ENCODE measurements around the gene RAPGEF5.

Gene RAPGEF5

DNA sequence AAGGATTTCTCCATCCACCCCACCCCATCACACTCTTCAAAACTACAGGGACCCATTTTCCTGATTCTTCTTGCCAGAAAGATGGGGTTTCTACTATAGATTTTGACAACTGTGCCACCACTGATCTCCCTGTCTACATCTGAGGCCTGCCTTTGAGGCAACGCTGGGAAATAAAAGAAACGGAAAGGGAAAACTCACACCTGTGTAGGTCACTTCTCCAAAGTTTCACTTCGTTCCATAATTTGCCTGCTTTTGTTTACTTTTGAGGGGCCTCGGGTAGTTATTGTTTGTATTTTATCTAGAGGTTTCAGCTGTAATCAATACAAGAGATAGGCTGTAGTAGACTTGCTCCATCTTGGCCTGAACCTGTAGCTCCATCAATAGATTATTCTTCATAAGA lies 56.1 kb downstream of the RAPGEF5 start:
- DNase-seq = no peak

GRCh38 chr7:22296916-22297315 lies 60.0 kb downstream of the RAPGEF5 start:
- no peak for DNase-seq

- no peak for DNase-seq
Measured at GRCh38 chr7:22296265-22296566, 60.7 kb downstream of the RAPGEF5 start.

GRCh38 chr7:22295402-22296264 lies 61.3 kb downstream of the RAPGEF5 start:
- DNase-seq = no peak

DNA sequence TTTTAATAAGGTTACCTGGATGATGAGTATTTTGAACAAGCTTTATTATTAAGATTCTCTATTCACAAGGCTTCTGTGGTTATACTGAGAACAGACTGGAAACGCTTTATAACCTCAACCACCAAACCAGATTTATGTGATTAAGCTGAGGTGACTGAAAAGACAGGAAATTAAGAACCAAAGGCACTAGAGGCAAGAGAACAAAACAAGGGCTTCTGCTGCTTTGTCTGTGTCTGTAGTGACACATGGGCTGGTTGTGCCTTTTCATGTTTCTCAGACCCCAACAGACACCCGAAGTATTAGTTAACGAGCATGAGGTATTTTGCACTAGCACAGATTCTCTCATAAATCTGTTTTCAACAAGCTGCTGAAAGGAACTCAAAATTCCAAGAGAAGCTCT lies 64.4 kb downstream of the RAPGEF5 start:
- DNase-seq = no peak

DNA sequence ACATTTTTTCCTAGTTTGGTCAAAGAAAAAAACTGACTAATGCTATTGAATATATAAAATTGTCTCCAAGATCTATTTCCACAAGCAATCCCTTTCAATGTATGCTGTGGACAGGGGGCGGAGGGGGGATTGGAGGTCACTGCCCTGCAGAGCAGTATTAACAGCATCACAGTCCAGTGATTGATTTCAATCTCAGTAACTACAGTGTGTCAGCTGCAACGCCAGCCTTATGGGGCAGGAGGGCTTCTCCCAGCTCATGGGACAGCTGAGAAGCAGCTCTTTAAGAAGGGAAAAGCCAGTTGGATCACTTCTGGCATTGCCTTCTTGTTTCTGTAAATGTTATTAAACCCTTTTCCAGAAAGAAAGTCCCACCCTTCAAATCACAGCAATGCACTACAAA lies 65.0 kb downstream of the RAPGEF5 start:
- DNase-seq = no peak

GRCh38 chr7:22288202-22288601 lies 68.8 kb downstream of the RAPGEF5 start:
- DNase-seq = no peak

DNA sequence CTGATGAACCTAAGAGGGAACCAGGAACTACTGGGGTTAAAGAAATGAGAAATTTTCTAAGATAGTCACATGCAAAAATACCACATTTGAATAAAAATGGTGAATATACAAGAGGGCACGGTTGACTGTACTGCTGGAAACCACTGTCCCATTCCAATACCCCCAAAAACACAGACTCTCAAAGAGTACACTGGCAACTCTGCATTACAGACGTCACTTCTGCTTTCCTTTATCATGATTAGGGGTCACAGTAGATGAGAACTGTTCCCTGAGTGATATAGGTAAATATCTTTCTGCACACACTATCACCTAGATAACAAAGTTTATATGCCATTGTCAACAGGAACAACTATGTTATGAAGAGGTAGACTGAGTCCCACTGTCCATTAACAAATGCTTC lies 69.5 kb downstream of the RAPGEF5 start:
- no peak for DNase-seq

- no peak for DNase-seq
Measured at GRCh38 chr7:22286436-22286835, 70.5 kb downstream of the RAPGEF5 start.

DNA sequence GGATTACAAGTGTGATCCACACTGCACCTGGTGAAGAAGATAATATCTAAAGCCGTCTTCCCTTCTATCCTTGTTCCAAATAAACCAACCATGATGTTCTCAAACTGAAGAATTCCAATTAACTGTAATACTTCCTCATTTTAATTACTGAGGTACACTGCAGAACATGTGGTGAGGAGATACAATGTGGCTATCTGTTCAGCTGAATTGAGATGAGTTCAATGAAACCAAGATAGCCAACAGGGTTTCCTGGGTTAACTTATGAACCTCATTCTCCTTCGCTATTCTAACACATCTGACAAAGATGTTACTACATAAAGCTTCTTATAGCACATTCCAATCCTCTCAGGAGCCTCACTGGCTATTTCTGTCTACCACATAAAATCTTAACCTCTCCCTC lies 75.5 kb downstream of the RAPGEF5 start:
- no peak for DNase-seq

- no peak for DNase-seq
Measured at GRCh38 chr7:22280031-22280430, 76.9 kb downstream of the RAPGEF5 start.

GRCh38 chr7:22278660-22279059 lies 78.3 kb downstream of the RAPGEF5 start:
- peak; percentile 90 for DNase-seq

DNA sequence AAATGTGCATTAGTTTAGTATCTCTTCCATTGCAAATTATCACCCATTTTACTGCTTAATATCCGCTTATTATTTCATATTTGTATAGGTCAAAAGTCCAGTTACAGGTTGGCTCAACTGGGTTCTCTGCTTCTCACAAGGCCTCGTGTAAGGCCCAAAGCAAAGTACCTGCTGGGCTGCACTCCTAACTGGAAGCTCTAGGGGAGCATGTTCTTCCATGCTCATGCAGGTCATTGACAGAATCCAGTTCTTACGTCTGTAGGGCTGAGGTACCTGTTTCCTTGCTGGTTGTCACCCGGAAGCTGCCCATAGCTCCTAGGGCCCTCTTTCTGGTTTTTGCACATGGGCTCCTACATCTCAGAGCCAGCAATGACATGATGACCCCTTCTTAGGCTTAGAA lies 79.6 kb downstream of the RAPGEF5 start:
- DNase-seq = no peak

- no peak for DNase-seq
Measured at GRCh38 chr7:22275661-22276060, 81.3 kb downstream of the RAPGEF5 start.

- no peak for DNase-seq
Measured at GRCh38 chr7:22271311-22271710, 85.6 kb downstream of the RAPGEF5 start.

- no peak for DNase-seq
Measured at GRCh38 chr7:22270371-22270770, 86.6 kb downstream of the RAPGEF5 start.

GRCh38 chr7:22269963-22270362 lies 87.0 kb downstream of the RAPGEF5 start:
- peak; percentile 49 for DNase-seq

DNA sequence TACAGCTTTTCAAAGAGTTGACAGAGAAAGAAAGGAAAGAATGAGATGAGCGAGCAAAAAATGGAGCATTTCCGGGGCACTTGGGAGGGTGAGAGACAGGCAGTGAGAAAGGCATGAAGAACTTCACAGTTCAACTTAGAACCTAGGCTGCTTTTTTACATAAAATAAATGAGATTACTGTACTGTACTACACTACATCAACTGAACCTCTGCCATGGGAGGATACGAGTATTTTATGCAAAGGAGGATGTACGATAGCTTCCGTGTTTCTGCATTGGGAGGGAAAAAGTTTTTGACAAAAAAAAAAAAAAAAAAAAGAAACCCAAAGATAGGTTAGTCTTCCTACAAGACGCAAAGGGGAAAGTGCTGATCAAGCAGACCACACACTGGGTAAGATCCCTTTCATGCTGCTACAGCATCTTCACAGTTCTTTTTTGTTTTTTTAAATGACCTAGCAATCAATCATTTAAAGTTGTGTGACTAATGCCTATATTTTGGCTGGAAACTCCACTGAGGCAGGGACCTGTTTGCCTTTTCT lies 88.0 kb downstream of the RAPGEF5 start:
- DNase-seq = no peak

DNA sequence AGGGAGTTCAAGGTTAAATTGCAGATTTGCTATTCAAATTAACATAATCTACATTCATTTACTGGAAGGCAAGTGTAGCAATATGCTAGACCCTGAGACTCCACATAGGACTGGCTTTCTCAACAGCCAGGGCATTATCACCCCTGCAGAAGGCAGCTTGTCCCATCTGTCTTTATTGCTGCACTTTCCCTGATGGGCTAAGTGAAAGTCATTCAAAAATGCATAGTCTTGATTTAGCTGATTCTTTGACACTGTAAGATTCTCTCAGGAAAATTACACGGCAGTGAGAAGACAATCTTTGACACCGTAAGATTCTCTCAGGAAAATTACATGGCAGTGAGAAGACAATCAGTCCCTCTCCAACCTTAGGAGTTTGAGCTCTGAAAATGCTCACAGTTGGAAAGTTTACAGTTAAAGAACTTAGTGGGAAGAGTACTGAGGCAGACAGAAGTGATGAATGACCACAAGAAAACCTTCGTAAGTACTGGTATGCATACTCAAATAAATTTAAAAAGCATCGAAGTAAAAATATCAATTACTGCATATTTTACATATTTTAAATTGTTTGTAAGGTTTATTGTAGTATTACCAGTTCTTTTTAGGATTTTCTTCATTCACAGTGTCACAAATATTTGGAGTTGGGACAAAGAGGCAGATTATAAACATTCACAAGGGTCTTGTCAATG lies 88.9 kb downstream of the RAPGEF5 start:
- DNase-seq = no peak

- no peak for DNase-seq
Measured at GRCh38 chr7:22262538-22262937, 94.4 kb downstream of the RAPGEF5 start.

DNA sequence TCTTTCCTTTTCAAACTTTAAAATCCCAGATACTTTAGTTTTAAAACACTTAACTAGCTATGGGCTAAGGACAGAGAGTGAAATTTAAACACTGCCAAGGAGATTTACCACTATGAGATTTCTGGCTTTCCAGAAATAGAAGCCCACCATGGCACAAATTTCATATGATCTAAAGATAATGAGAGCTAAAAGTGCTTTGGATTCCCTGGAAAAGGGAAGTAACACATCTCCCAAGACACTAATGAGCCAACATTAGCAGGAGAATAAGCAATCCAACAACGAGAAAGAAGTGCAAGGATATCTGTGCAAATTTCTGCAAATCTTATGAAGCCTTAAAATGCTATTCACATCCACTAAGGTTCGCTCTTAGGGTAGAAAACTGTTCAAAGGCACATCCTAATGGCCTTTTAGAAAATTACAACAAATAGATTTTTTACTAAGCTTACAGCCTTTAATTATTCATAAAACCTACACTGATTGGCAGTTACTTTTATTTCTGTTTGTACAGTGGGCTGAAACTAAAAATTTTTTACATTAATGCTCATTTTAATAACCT lies 100.3 kb downstream of the RAPGEF5 start:
- DNase-seq = no peak

- no peak for DNase-seq
Measured at GRCh38 chr7:22255834-22256233, 101.1 kb downstream of the RAPGEF5 start.

DNA sequence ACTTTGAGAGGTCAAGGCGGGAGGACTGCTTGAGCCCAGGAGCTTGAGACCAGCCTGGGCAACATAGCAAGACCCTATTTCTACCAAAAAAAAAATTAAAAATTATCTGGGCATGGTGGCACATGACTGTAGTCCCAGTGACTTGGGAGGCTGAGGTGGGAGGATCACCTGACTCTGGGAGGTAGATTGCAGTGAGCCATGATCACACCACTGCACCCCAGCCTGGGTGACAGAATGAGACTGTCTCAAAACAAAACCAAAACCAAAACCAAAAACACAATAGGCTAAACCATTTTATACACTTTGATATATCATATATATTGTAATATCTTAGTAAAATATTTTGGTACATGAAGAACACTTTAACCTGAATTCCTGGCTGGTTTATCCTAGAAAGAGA lies 101.6 kb downstream of the RAPGEF5 start:
- DNase-seq = no peak

DNA sequence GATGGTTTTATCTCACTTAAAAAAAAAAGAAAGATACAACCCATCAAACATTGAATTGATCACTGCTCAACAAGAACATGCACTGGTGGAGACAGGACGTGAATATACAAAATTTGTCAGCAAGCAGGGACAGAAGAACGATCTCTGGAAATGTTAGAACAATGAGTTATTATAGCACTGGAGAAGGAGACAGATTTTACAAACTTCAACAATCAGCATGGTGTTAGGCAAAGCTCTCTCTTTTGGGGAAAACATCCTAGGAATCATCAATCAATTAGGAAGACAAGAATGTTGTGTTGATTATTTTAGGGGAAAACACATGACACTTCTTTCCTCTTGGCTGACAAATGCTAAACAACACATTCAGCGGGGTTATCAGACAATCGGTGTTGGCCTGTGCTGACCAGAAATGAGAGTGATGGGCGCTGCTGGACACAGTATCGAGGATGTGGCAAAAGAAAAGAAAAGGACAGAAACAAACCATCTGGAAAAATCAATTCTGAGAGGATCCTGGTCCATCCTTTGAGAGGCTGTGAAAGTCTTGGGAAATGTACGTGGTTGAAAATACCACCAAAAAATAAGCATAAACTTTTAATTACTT lies 103.9 kb downstream of the RAPGEF5 start:
- no peak for DNase-seq

Measured in NCI-H1105 treated with DMSO at 0.1 percent for 48 hours (cell line).